ENCODE results near the gene OR2T27.
"Not testable (repeated sequence)": the region's sequence is repeated elsewhere in the genome, so short reads cannot be mapped to it uniquely, and the experiment has no call there.

OR2T27 gene

GRCh38 chr1:248655354-248655753, at the start of gene OR2T27:
Gene OR2T27 (minus strand): TSS chr1:248655528. CDS start chr1:248650884, 4,644 bp downstream.
- DNase-seq: not testable (repeated sequence)

- DNase-seq: no peak
Measured at GRCh38 chr1:248704606-248705005, 49.3 kb upstream of the OR2T27 start.

- no peak for DNase-seq
Measured at GRCh38 chr1:248703674-248704073, 48.3 kb upstream of the OR2T27 start.

- no peak for DNase-seq
Measured at GRCh38 chr1:248702714-248703113, 47.4 kb upstream of the OR2T27 start, which contains the start of gene OR14I1. Gene OR14I1 (minus strand): TSS chr1:248702766.

GRCh38 chr1:248699099-248699498, 43.8 kb upstream of the OR2T27 start:
- DNase-seq: no peak

- no peak for DNase-seq
Measured at GRCh38 chr1:248697907-248698306, 42.6 kb upstream of the OR2T27 start.

GRCh38 chr1:248696774-248697173, 41.4 kb upstream of the OR2T27 start:
- no peak for DNase-seq

GRCh38 chr1:248696261-248696660, 40.9 kb upstream of the OR2T27 start:
- DNase-seq: peak; percentile 1

GRCh38 chr1:248695451-248696132, 40.3 kb upstream of the OR2T27 start:
- DNase-seq: no peak

- no peak for DNase-seq
Measured at GRCh38 chr1:248691567-248692155, 36.3 kb upstream of the OR2T27 start.

- DNase-seq: no peak
Measured at GRCh38 chr1:248688527-248689298, 33.4 kb upstream of the OR2T27 start.

GRCh38 chr1:248686815-248687214, 31.5 kb upstream of the OR2T27 start:
- DNase-seq: no peak

GRCh38 chr1:248681651-248682050, 26.3 kb upstream of the OR2T27 start:
- no peak for DNase-seq

GRCh38 chr1:248670003-248670402, 14.7 kb upstream of the OR2T27 start:
- no peak for DNase-seq

GRCh38 chr1:248663453-248664328, 8.4 kb upstream of the OR2T27 start:
- DNase-seq: not testable (repeated sequence)

GRCh38 chr1:248656797-248657196, 1.5 kb upstream of the OR2T27 start:
- DNase-seq: not testable (repeated sequence)

- DNase-seq: not testable (repeated sequence)
Measured at GRCh38 chr1:248648770-248649536, 6.4 kb downstream of the OR2T27 start.

GRCh38 chr1:248645178-248645577, 10.2 kb downstream of the OR2T27 start, which contains the start of gene OR2T35:
Gene OR2T35 (minus strand): TSS chr1:248645278. CDS start chr1:248639258, 6,020 bp downstream.
- DNase-seq: not testable (repeated sequence)

GRCh38 chr1:248642971-248643651, 12.2 kb downstream of the OR2T27 start:
- DNase-seq: not testable (repeated sequence)

- DNase-seq: not testable (repeated sequence)
Measured at GRCh38 chr1:248641583-248641982, 13.7 kb downstream of the OR2T27 start.

- not testable (repeated sequence) for DNase-seq
Measured at GRCh38 chr1:248640906-248641305, 14.4 kb downstream of the OR2T27 start.

All from NCI-H345 (cell line).